Esophagus muscularis mucosa (tissue), 4 donors: ENCODE measurements around the gene SPDEF. TPM values are rescaled to one million over a fixed set of nuclear protein-coding genes. Genes with fewer than 3 reads are reported as not detected.

Experiments
- DNase-seq: peaks from one replicate; pipeline ENCODE4 v3.0.0-alpha.2; 2017; ENCODE audit errors: extremely low spot score
- H3K27ac ChIP-seq, 4 donors: fragments of 200-600 bp; sonication (generic); replicated peaks in 1 of 4; 1 replicate in 3 of 4; 2 replicates in 1 of 4; pipeline ENCODE4 v1.5.1; 2016 to 2019; ENCODE audit warnings: mild to moderate bottlenecking in 1 of 4
- H3K27me3 ChIP-seq, 4 donors: fragments of 200-600 bp; sonication (generic); one replicate each; pipeline versions ENCODE4 v1.5.1 to v1.6.0; 2016 to 2019
- H3K36me3 ChIP-seq, 4 donors: fragments of 200-600 bp; sonication (generic); one replicate each; pipeline ENCODE4 v1.5.1; 2016 to 2019
- H3K4me1 ChIP-seq, 4 donors: fragments of 200-600 bp; sonication (generic); one replicate each; pipeline ENCODE4 v1.5.1; 2016 to 2019
- H3K4me3 ChIP-seq, 4 donors: fragments of 200-600 bp; sonication (generic); 1 replicate in 2 of 4; 2 replicates in 2 of 4; pipeline ENCODE4 v1.5.1; 2016 to 2019; ENCODE audit warnings: mild to moderate bottlenecking in 4 of 4, moderate library complexity in 1 of 4
- H3K9me3 ChIP-seq, 4 donors: fragments of 200-600 bp; sonication (generic); 1 replicate in 3 of 4; 2 replicates in 1 of 4; pipeline ENCODE4 v1.5.1; 2016 to 2019
- CTCF ChIP-seq, 3 experiments: fragments of 200-600 bp in 2 of 3; fragments of 450-650 bp in 1 of 3; sonication (generic) in 2 of 3; IDR thresholded peaks; one replicate each; pipeline ENCODE4 v1.5.1; 2017 to 2019; ENCODE audit warnings: antibody characterized with exemption in 3 of 3, mild to moderate bottlenecking in 2 of 3, moderate library complexity in 1 of 3
- EP300 ChIP-seq: sonication (generic); formaldehyde crosslinking; IDR thresholded peaks from one replicate; pipeline ENCODE4 v1.6.1; 2017; ENCODE audit warnings: antibody characterized with exemption
- POLR2A ChIP-seq: fragments of 450-650 bp; IDR thresholded peaks from one replicate; pipeline ENCODE4 v1.6.1; 2017; ENCODE audit warnings: antibody characterized with exemption, moderate library complexity, mild to moderate bottlenecking, low read depth
- POLR2AphosphoS5 ChIP-seq, 2 donors: sonication (generic); formaldehyde crosslinking; IDR thresholded peaks; one replicate each; pipeline ENCODE4 v1.6.1; 2017; ENCODE audit warnings: antibody characterized with exemption in 2 of 2
- whole genome bisulfite sequencing: methylation state at CpG from one replicate; pipeline ENCODE4 v1.1.5; 2018; 5-methylcytosine and 5-hydroxymethylcytosine counted together
- intact Hi-C: fragments of 100-400 bp; cut with DNase I; formaldehyde crosslinking; loops from one replicate; pipeline ENCODE4 v1.15.1; 2023
- total RNA-seq, 4 donors: library from RNA; depleted of rRNA; stranded (reverse); fragments of >200 nt; gene quantifications; one replicate each; pipeline versions ENCODE4 v1.1.0 to v1.2.1, GENCODE V29; 2016

SPDEF gene
- total RNA-seq, 4 donors from 2014 or later = not detected

GRCh38 chr6:34491091-34491430, 65.1 kb downstream of the SPDEF start:
- TF ChIP-seq POLR2AphosphoS5 (IDR thresholded peaks at IDR 0.05) (no peak), EP300 (no peak), CTCF (IDR thresholded peaks at IDR 0.05) (no peak), POLR2A (no peak)
- Histone ChIP-seq H3K27me3 (no peaks in the 10 kb centered on the region), H3K27ac (peak overlapping the region in 3 of 4 donors; percentile 19 to 39 (median 27)), H3K9me3 (no peaks in the 10 kb centered on the region), H3K4me1 (peaks cover 0 to 10% (median 6%) of the 10 kb centered on the region in 4 donors), H3K4me3 (peak overlapping the region; percentile 10 to 34 (median 25)), H3K36me3 (no peaks in the 10 kb centered on the region)
- no peak for DNase-seq
- WGBS = 39% methylated on average over 10 of the region's 10 CpGs
- intact Hi-C loops = no loop called here

- no peak for DNase-seq
- no peaks in the 10 kb centered on the region for H3K9me3 ChIP-seq
- TF ChIP-seq EP300 (no peak), CTCF (IDR thresholded peaks at IDR 0.05) (no peak), POLR2A (no peak), POLR2AphosphoS5 (IDR thresholded peaks at IDR 0.05) (no peak)
- no peaks in the 10 kb centered on the region for H3K36me3 ChIP-seq
- peaks cover 0 to 10% (median 6%) of the 10 kb centered on the region in 4 donors for H3K4me1 ChIP-seq
- WGBS = 75% methylated on average over 20 of the region's 20 CpGs
- H3K4me3 ChIP-seq = peak overlapping the region; percentile 10 to 34 (median 25)
- H3K27ac ChIP-seq = peak overlapping the region in 3 of 4 donors; percentile 19 to 39 (median 27)
- intact Hi-C loops = no loop called here
- no peaks in the 10 kb centered on the region for H3K27me3 ChIP-seq
These were observed 65.6 kb downstream of the SPDEF start for GRCh38 chr6:34490390-34491090.

GRCh38 chr6:34489207-34489805, 66.8 kb downstream of the SPDEF start:
- DNase-seq = no peak
- Histone ChIP-seq H3K4me3 (no peak overlapping the region), H3K9me3 (no peaks in the 10 kb centered on the region), H3K27me3 (no peaks in the 10 kb centered on the region), H3K4me1 (peaks cover 0 to 10% (median 6%) of the 10 kb centered on the region in 4 donors), H3K36me3 (no peaks in the 10 kb centered on the region), H3K27ac (no peak overlapping the region)
- intact Hi-C loops = no loop called here
- WGBS = 80% methylated on average over 9 of the region's 9 CpGs
- TF ChIP-seq POLR2A (no peak), CTCF (IDR thresholded peaks at IDR 0.05) (no peak), EP300 (no peak), POLR2AphosphoS5 (IDR thresholded peaks at IDR 0.05) (no peak)

Other genes starting within 250 kb of the SPDEF start
- gene NUDT3, start 163.7 kb downstream of the SPDEF start, total RNA-seq = 10 to 100 TPM; 37.1 to 57.2 (median 47.4) TPM
- gene RPS10, start 130.3 kb downstream of the SPDEF start, total RNA-seq = 1,000 to 10,000 TPM in 3 of 4 donors, 100 to 1,000 TPM in 1; 823 to 3,592 (median 2,534) TPM
- gene PACSIN1, start 90.3 kb downstream of the SPDEF start, total RNA-seq = 1 to 10 TPM in 3 of 4 donors, under 1 TPM in 1; 0.42 to 2.3 (median 1.7) TPM
- 100 to 1,000 TPM in 3 of 4 donors, 10 to 100 TPM in 1; 88.8 to 109 (median 104) TPM for gene ILRUN, start 140.4 kb upstream of the SPDEF start, total RNA-seq
- 10 to 100 TPM; 46.6 to 72.5 (median 58.4) TPM for gene SNRPC, start 201.2 kb upstream of the SPDEF start, total RNA-seq
- 10 to 100 TPM in 2 of 4 donors, 1 to 10 TPM in 2; 7.5 to 13.1 (median 9.8) TPM for gene BLTP3A, start 235.8 kb upstream of the SPDEF start, total RNA-seq